Activated CD4-positive, alpha-beta T cell treated with anti-CD3 and anti-CD28 coated beads, Interleukin-2, amount 50 U/mL, for 4 hours (primary cell): ENCODE data around the gene FANCC.
"Not testable (repeated sequence)": the region's sequence is repeated elsewhere in the genome, so short reads cannot be mapped to it uniquely, and the experiment has no call there.

Experiments used
- DNase-seq, 2 experiments: peaks; one replicate each; pipeline ENCODE4 v3.0.0-alpha.2; 2020

FANCC gene

DNA sequence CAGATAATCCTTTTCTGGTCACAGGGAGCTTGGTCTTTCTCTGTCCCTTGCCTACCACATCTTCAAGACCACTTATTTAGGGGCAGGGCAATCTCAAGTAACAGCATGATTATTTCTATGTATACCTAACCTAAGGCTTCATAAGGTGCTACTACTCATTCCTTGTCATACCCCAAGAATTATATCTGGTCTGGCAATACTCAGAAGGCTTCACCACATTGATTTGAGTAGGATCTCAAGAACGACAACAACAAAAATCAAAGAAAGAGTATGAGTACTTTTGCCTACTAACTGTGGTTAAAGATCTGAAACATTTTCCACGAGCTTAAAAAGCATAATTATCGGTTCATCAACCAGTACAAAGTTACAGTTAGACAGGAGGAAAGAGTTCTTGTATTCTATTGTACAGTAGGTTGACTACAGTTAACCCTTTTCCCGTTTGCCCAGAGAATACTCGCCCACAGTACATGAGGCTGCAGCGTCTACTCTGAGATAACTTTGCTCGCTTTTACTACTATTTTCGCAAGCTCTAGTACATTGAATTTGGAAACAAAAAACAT is 41.0 kb downstream of the FANCC start:
- no peak for DNase-seq

DNA sequence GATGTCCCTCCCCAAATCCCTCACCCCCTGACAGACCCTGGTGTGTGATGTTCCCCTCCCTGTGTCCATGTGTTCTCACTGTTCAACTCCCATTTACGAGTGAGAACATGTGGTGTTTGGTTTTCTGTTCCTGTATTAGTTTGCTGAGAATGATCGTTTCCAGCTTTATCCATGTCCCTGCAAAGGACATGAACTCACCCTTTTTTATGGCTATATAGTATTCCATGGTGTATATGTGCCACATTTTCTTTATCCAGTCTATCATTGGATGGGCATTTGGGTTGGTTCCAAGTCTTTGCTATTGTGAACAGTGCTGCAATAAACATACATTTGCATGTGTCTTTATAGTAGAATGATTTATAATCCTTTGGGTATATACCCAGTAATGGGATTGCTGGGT is 43.3 kb downstream of the FANCC start:
- DNase-seq = not testable (repeated sequence)

DNA sequence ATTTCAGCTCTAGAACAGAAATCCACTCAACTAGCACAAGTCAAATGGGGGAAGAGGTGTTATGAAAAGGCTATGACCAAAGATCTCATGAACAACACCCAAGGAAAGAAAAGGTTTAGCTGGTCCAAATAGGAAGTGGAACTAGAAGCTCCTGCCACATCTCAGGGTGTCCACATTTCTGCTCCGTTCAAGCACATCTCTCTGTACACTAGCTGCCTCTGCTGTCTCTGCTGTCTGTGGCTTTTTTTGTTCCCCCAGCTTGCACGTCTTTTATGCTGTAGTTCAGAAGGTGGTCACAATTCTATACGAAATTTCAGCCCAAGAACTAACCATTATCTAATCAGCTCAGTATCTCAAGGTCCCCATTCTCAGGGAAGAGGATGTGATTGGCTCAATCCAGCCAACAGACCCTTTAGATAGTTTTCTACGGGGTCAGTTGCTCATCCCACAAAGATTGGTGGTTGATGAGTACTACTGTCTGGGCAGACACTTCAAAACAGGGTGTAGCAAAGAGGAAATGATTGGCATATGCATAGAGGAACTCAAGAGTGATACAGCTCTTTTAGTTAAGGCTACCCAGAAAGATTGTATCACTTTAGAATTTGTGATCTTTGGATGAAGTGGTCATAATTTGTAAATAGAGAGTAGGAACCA is 44.0 kb downstream of the FANCC start:
- no peak for DNase-seq

DNA sequence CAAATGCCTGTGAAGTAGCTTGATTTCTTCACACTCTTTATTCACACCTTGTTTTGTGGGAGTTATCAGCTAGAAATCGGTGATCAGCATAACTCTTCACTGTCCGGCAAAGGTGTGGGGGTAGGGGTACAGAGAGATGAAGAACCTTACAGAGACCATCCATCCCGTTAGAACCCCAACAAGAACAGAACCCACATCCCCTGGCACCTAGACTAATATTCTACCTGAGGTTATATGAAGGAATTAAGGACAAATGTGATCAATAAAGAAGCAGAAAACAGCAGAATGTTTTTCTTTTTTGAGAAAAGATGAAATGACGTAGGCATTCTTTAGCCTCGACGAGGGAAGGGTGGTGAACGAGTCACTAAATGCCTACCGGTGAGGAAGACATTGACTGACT is 44.7 kb downstream of the FANCC start:
- no peak for DNase-seq

- DNase-seq = no peak
Observed at GRCh38 chr9:95270790-95271189, 46.7 kb downstream of the FANCC start.

DNA sequence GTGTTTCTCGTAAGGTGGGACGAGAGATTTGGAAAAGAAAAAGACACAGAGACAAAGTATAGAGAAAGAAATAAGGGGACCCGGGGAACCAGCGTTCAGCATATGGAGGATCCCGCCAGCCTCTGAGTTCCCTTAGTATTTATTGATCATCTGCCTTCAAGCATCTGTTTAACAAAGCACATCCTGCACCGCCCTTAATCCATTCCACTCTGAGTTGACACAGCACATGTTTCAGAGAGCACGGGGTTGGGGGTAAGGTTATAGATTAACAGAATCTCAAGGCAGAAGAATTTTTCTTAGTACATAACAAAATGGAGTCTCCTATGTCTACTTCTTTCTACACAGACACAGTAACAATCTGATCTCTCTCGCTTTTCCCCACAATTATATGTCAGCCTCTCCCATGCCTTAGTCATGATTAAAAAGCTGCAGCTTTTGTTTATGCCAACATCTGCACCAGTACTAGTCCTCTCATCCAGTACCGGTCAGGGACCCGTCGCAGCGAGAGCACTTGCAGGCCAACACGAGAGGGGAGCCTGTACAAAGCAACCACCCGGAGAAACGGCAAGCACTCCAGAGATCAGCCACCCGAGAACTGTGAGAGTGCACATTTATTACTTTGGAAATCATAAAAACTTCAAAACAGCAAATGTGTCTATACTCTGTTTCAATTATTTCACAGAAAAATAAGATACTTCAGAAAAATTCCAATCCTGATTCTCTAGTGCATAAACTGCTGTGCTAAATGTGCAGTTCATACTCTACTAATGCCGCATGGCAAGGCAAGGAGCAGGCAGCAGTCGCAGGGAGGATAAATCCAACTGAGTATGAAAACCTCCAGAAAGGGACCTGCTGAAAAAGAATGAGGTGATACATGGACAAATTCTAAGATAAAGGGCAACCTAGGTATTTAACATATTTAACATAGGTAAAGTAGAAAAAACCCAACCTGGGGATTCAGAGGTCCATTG is 47.4 kb downstream of the FANCC start:
- not testable (repeated sequence) for DNase-seq

GRCh38 chr9:95268681-95269080 is 48.8 kb downstream of the FANCC start:
- no peak for DNase-seq

- no peak for DNase-seq
Observed at GRCh38 chr9:95266649-95267048, 50.9 kb downstream of the FANCC start.

GRCh38 chr9:95265960-95266359 is 51.5 kb downstream of the FANCC start:
- DNase-seq = no peak

DNA sequence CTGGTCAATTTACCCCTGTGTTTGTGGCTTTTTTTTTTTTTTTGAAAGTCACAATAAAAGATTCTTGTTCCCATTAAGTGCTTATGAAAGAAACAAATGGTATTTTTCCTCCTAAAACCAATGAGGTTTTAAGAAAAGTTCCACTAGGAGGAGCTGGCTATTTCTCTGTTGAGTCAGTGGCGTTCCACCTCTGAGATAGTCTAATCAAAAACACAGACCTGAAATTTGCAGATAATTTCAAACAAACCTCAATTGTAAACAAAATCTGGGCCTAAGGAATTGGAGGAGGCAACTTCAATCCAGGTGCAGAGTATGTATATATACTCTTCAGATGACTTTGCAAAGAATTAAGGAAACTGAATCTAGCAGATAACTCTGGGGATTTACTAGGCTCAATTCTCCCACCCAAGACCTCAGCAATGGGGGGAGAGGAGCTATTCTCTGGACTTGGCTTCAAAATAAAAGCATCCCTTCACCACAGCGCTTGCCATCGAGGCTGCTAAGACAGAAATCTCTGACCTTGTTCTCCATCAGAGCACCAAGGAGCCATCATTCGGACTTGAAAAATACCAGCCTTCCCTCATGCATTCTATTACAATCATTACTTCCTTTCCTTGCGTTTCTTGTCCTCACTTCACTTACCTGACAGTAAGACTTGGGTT is 52.4 kb downstream of the FANCC start:
- no peak for DNase-seq

DNA sequence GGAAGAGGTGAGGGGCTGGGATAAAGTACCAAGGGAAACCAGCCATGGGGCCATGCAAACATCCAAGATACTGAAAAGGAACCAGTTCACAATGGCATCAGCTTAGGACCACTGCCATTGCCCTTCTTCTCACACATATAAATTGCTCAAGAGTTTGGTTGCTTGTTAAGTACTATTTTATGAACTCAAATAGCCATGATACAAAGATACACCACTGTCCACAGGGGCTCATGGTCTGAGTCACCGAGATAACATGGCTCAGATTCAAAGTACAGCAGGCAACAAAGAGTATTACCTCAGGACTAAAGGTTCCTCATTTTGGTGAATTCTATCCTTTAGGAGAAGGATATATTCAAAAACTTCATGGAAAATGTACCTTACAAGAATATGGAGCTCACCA is 55.6 kb downstream of the FANCC start:
- no peak for DNase-seq

DNA sequence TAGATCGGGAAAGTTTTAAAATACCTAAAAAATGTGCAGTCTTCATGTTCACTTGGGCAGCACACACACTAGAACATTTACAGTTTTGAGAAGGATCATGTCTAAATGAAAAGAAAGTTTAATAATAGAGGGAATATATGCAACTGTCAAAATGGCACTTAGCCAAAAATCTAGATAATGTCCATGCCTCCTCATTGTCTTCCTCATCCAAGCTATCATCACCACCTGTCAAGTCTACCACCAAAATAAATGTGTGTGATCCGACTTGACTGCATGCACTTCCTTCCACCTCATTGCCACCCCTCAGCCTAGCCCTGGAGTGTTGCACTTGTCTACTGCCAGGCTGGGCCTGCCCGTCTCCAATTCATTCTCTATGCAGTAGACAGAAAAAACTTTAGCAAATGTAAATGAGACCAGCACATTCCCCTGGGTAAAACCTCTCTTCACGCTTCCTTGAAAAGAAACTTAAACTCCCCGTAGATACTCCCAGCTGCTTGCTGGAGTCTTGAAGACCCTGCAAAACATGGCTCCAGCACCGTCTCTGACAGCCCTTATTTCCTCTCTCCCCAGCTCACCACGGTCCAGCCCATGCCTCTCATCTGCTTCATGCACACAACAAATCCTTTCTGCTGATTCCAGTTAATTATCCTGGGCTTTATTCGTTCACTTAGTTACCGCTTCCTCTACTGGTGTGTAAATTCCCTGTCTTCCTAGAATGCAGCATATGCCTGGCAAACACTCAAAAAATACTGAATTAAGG is 66.9 kb downstream of the FANCC start:
- DNase-seq = no peak

GRCh38 chr9:95249986-95250385 is 67.5 kb downstream of the FANCC start:
- DNase-seq = no peak

DNA sequence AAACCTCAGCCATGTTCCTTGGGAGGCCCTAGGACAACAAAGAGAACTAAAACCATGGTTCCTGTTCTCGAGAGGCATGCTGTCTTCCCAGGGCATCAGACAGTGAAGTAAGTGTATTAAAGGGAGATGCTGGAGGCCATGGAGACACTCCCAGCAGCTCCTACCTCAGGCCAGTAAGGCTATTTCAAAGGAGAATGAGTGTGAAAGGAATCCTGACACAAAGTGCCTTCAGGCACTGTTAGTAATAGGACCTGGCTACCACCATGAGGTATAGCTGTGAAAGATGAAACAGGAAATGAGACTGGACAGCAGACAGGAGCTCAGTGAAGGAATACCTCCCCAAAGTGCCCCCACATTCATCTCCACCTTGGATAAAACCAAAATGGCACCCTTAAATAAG is 71.0 kb downstream of the FANCC start:
- no peak for DNase-seq

DNA sequence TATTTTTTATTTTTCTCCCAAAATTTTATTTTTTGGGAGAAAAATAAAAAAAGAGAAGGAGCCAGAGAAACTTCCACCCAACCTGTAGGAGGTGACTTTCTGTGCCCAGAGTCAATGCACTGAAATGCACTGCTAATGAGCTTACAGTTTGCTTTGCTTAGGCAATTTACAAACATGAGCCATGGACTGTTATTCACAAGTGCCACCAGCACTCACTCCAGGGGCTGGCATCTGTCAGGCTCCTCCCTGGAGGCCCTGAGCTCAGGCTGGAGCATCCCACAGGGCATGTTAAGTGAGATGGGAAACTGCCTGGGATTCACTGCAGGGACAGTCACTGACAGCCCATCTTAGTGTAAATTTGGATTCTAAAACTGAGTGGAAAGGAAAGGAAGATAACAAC is 74.9 kb downstream of the FANCC start:
- no peak for DNase-seq

DNA sequence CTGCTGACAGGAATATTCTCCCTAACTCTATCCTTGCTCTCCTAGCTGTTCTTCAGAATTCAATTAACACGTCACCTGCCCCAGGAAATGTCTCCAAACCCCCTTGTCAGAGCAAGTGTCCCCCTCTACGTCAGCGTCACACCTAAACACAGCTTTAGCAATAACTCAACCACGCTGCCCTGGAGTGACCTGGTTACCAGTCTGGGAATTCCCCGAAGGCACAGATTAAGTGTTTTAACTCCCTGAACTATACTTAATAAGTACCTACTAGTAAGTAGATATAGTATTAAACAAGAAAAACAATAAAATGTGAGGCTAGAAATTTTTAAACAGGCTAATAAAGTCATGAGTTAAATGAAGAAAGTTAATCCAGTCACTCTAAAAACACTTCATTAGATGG is 78.4 kb downstream of the FANCC start:
- DNase-seq = no peak

DNA sequence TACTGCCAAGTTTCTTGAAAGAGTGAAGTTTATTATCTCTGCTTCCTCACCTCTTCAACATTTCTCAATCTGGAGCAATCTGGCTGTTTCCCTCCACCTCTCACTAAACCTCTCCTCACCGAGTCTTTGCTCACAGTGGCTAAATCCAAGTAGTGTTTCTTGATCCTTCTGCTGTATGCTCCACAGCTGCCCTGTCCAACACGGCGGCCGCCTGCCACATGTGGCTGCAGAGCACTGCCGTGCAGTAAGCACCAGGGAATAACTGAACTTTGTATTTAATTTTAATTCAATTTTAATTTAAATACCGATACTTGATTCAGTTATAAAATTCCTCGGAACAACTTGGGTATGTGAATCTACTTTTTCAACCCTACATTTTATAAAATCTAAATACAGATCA is 80.2 kb downstream of the FANCC start:
- DNase-seq = no peak

DNA sequence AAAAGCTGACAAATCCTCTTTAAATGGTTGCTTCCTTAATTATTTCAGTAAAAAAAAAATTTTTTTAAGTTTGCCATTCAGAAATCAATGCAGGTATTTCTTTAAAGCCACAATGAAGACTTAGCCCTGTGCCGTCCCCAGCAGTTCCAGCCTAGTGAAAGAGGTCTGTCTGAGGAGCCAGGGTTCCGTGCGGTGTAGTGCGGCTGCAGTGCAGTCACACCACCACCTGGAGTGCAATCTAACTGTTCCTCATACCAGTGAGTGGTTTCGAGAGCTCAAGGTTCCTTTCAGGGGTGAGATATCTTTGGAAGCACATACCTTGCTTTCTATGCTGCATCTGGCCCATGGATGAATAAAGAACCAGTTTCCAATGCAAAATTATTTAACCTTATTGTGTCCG is 87.5 kb downstream of the FANCC start:
- DNase-seq = no peak

GRCh38 chr9:95229230-95229915 is 88.1 kb downstream of the FANCC start:
- DNase-seq = no peak

GRCh38 chr9:95226921-95227320 is 90.6 kb downstream of the FANCC start:
- DNase-seq = no peak

DNA sequence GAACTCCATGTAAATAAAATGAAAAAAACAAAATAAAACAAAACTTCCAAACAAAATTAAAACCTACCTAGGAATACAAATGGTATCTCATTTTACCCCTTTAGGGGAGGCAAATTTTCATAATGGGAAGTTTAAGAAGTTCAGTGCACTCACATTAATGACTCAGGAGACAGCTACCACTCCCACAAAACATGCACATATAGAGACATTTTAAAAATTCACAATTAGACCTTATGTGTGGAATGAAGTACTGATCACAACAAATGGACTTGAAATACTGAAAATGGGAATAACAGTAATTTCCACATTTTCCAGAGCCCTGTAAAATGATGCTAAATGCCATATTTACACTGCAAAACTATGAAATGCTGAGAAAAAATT is 91.8 kb downstream of the FANCC start:
- DNase-seq = no peak

- no peak for DNase-seq
Observed at GRCh38 chr9:95225076-95225725, 92.3 kb downstream of the FANCC start.
